Endothelial cell of umbilical vein (primary cell): ENCODE measurements around the gene BMPER. TPM values are rescaled to one million over a fixed set of nuclear protein-coding genes. Genes with fewer than 3 reads are reported as not detected.

Source experiments
- Bru-seq: library from RNA; stranded (reverse); fragments of 400-500 nt; gene quantifications from one replicate; lab custom pipeline; 2021; lab: Mats Ljungman, UMichigan
- BruChase-seq, 2 experiments: library from RNA; stranded (reverse); fragments of 400-500 nt; gene quantifications; one replicate each; lab custom pipeline; 2021; lab: Mats Ljungman, UMichigan
- BruUV-seq: library from RNA; stranded (reverse); fragments of 400-500 nt; replicated peaks from 2 replicates; lab custom pipeline; 2021; lab: Mats Ljungman, UMichigan
- CTCF ChIA-PET: fragments of 300-600, 350-600 bp; sonication (Branson Sonifier 250); formaldehyde crosslinking; loops from one replicate; lab custom pipeline; 2021; ENCODE audit warnings: antibody characterized with exemption, inconsistent platforms; lab: Charles Lee
- POLR2A ChIA-PET: fragments of 300-600, 350-600 bp; sonication (Branson Sonifier 250); formaldehyde crosslinking; loops from one replicate; lab custom pipeline; 2021; ENCODE audit warnings: antibody characterized with exemption, inconsistent platforms; lab: Charles Lee
- DNase-seq: peaks from one replicate; pipeline ENCODE4 v3.0.0-alpha.2; 2011; ENCODE audit warnings: low read depth, low spot score
- FAIRE-seq: peaks from 2 replicates; lab custom pipeline; 2011; peaks lifted over from hg19 to GRCh38; lab: Jason Lieb, UNC
- H2AFZ ChIP-seq: 2 replicates; pipeline ENCODE4 v1.6.0; 2012; ENCODE audit warnings: low read depth, low read length, control low read depth, inconsistent platforms
- H3K27ac ChIP-seq: 2 replicates; pipeline ENCODE4 v1.5.1; 2011; ENCODE audit warnings: low read depth, mild to moderate bottlenecking, control low read depth, low read length, moderate library complexity; ENCODE audit not compliant: insufficient read depth
- H3K27me3 ChIP-seq, 2 experiments: 2 replicates each; pipeline versions ENCODE4 v1.6.0 to v1.6.1; 2011; ENCODE audit warnings: low read length in 2 of 2, mixed read lengths in 1 of 2; ENCODE audit not compliant: control insufficient read depth in 2 of 2, insufficient read depth in 2 of 2
- H3K36me3 ChIP-seq, 2 experiments: 2 replicates in 1 of 2; 3 replicates in 1 of 2; pipeline ENCODE4 v1.5.1; 2011; ENCODE audit warnings: low read length in 2 of 2, mild to moderate bottlenecking in 1 of 2, moderate library complexity in 1 of 2; ENCODE audit not compliant: control insufficient read depth in 2 of 2, insufficient read depth in 2 of 2; ENCODE audit errors: extremely low read depth in 1 of 2
- H3K4me1 ChIP-seq: 3 replicates; pipeline ENCODE4 v1.5.1; 2011; ENCODE audit warnings: mild to moderate bottlenecking, low read length; ENCODE audit not compliant: control insufficient read depth, insufficient read depth; ENCODE audit errors: extremely low read depth
- H3K4me2 ChIP-seq: 2 replicates; pipeline ENCODE4 v1.6.1; 2011; ENCODE audit warnings: low read length, control low read depth, mixed read lengths; ENCODE audit not compliant: insufficient read depth
- H3K4me3 ChIP-seq, 3 experiments: fragments of 200-600 bp in 1 of 3; sonication (generic), shearing (Covaris generic) in 1 of 3; replicated peaks in 1 of 3; 2 replicates each; pipeline ENCODE4 v1.5.1; 2011 to 2016; ENCODE audit warnings: control low read depth in 3 of 3, low read length in 3 of 3, mild to moderate bottlenecking in 2 of 3, inconsistent platforms in 1 of 3, low read depth in 1 of 3, moderate library complexity in 1 of 3; ENCODE audit not compliant: insufficient read depth in 1 of 3
- H3K79me2 ChIP-seq: 2 replicates; pipeline ENCODE4 v1.6.0; 2012; ENCODE audit warnings: low read length, inconsistent platforms; ENCODE audit not compliant: control insufficient read depth, insufficient read depth
- H3K9ac ChIP-seq: replicated peaks from 2 replicates; pipeline ENCODE3; 2011; ENCODE audit warnings: low read length, control low read depth; ENCODE audit not compliant: insufficient read depth; ENCODE audit errors: extremely low read depth
- H3K9me1 ChIP-seq: replicated peaks from 3 replicates; pipeline ENCODE4 v1.6.0; 2011; ENCODE audit warnings: mild to moderate bottlenecking, low read length; ENCODE audit not compliant: control insufficient read depth, insufficient read depth; ENCODE audit errors: extremely low read depth
- H3K9me3 ChIP-seq: replicated peaks from 2 replicates; pipeline ENCODE4 v1.5.1; 2012; ENCODE audit warnings: low read length, inconsistent platforms; ENCODE audit not compliant: control insufficient read depth, insufficient read depth
- H4K20me1 ChIP-seq: replicated peaks from 2 replicates; pipeline ENCODE3; 2011; ENCODE audit warnings: mild to moderate bottlenecking, low read length; ENCODE audit not compliant: control insufficient read depth, insufficient read depth; ENCODE audit errors: extremely low read depth
- EZH2 ChIP-seq: IDR thresholded peaks from 2 replicates; pipeline ENCODE4 v1.6.1; 2012; ENCODE audit warnings: borderline replicate concordance, low read depth, mild to moderate bottlenecking, moderate library complexity, low read length, inconsistent platforms; ENCODE audit not compliant: severe bottlenecking
- FOS ChIP-seq: IDR thresholded peaks from 2 replicates; pipeline ENCODE4 v1.6.1; 2011; ENCODE audit warnings: mild to moderate bottlenecking, low read length, moderate library complexity, borderline replicate concordance; ENCODE audit not compliant: insufficient read depth
- GATA2 ChIP-seq: IDR thresholded peaks from 2 replicates; pipeline ENCODE4 v1.7.0; 2011; ENCODE audit warnings: low read depth, mild to moderate bottlenecking, moderate library complexity, mixed read lengths, low read length; ENCODE audit not compliant: insufficient read length, insufficient read depth
- JUN ChIP-seq: IDR thresholded peaks from 2 replicates; pipeline ENCODE4 v1.6.1; 2011; ENCODE audit warnings: borderline replicate concordance, low read depth; ENCODE audit not compliant: insufficient read length, insufficient read depth
- MAX ChIP-seq: IDR thresholded peaks from 2 replicates; pipeline ENCODE4 v1.6.1; 2011; ENCODE audit not compliant: insufficient read depth, insufficient read length
- MYC ChIP-seq: IDR thresholded peaks from one replicate; pipeline ENCODE4 v1.6.1; 2011; ENCODE audit warnings: mild to moderate bottlenecking, low read depth, low read length
- POLR2A ChIP-seq: IDR thresholded peaks from 2 replicates; pipeline ENCODE4 v1.6.1; 2012; ENCODE audit warnings: low read depth, mild to moderate bottlenecking, control low read depth, low read length
- POLR2AphosphoS5 ChIP-seq: IDR thresholded peaks from 2 replicates; pipeline ENCODE4 v1.6.1; 2012; ENCODE audit warnings: low read depth, mild to moderate bottlenecking, control low read depth, low read length, moderate library complexity; ENCODE audit not compliant: insufficient read depth
- dilution Hi-C: fragments of 300-500 bp; cut with MboI; formaldehyde crosslinking; loops from one replicate; pipeline ENCODE4 v1.15.0; 2019; ENCODE audit warnings: low sequenced_read_pairs; ENCODE audit not compliant: extremely low pct_ligation_motif_present
- intact Hi-C: fragments of 100-400 bp; cut with micrococcal nuclease; formaldehyde crosslinking; loops from one replicate; pipeline ENCODE4 v1.10.0; 2022
- long read RNA-seq: library from polyadenylated mRNA; stranded (forward); transcript quantifications from one replicate; pipeline ENCODE4 v2.0.0, GENCODE V29; 2021
- polyA minus RNA-seq, 3 experiments: library from RNA; depleted of rRNA, polyadenylated mRNA; stranded (reverse); fragments of >200 nt; gene quantifications; 1 replicate in 1 of 3; 2 replicates in 2 of 3; pipeline ENCODE4 v1.2.3, GENCODE V29; 2011
- polyA plus RNA-seq, 4 experiments: library from polyadenylated mRNA; depleted of rRNA in 3 of 4; stranded (reverse) in 3 of 4; unstranded in 1 of 4; fragments of >200 nt; gene quantifications; 2 replicates each; pipeline versions ENCODE4 v1.2.1 to v1.2.3, GENCODE V29; 2011 to 2012; ENCODE audit warnings: missing spikeins in 1 of 4
- total RNA-seq: library from RNA; stranded (reverse); gene quantifications from 2 replicates; pipeline ENCODE4 v1.2.3, GENCODE V29; 2021
- TF ChIP-seq, protein P1 (sequence below), 2 donors: IDR thresholded peaks; 1 replicate in 1 of 2; 2 replicates in 1 of 2; pipeline ENCODE4 v1.5.1; 2011; ENCODE audit warnings: low read length in 2 of 2, mild to moderate bottlenecking in 2 of 2, moderate library complexity in 2 of 2, control low read depth in 1 of 2, inconsistent platforms in 1 of 2, low read depth in 1 of 2; ENCODE audit not compliant: insufficient read depth in 1 of 2; ENCODE audit errors: extremely low read depth in 1 of 2

The BMPER gene
- total RNA-seq (0.13 and 0.32 TPM in 2 replicates), polyA plus RNA-seq (0.10 TPM in 2 replicates), polyA minus RNA-seq (0.04 and 1.1 TPM in 2 replicates), Bru-seq, nascent RNA (percentile 18 among the genes with signal in this experiment), BruChase-seq, experiment 1, labeled RNA remaining after a 6-hour chase (percentile 19 among the genes with signal in this experiment), BruChase-seq, experiment 2, labeled RNA remaining after a 2-hour chase (percentile 19 among the genes with signal in this experiment)
- 0.10 and 0.15 TPM in 2 replicates for polyA plus RNA-seq (2011; cell fraction: cytosol; rRNA removed)
- polyA plus RNA-seq (2011; cell fraction: nucleus; rRNA removed): 0.26 and 0.41 TPM in 2 replicates
- 0.24 and 0.59 TPM in 2 replicates for polyA plus RNA-seq (2012)
- polyA minus RNA-seq (2011; cell fraction: cytosol; rRNA and poly(A)+ RNA removed): not detected
- 0.34 and 0.38 TPM in 2 replicates for polyA minus RNA-seq (2011; cell fraction: nucleus; rRNA and poly(A)+ RNA removed)
- long read RNA-seq: 0 reads

GRCh38 chr7:33905389-33906032, at the start of gene BMPER:
Gene BMPER, plus strand, starts transcription at chr7:33905539. Its CDS starts 75 bp downstream, at chr7:33905614.
- BruUV-seq: no TSS peak
- Histone ChIP-seq H3K4me2 (peak within 1 kb of the TSS; percentile 82), H3K4me3 (peak within 1 kb of the TSS; percentile 49 to 71 (median 69)), H2AFZ (peak within 1 kb of the TSS; percentile 95), H3K9me1 (no peaks in the 10 kb centered on the region), H3K9ac (peak within 1 kb of the TSS; percentile 29), H3K9me3 (no peaks in the 10 kb centered on the region), H3K79me2 (no peaks in the 10 kb centered on the region), H3K4me1 (peaks cover 11% of the 10 kb centered on the region), H3K27me3 (peaks cover 15 to 36% of the 10 kb centered on the region in 2 experiments), H4K20me1 (no peaks in the 10 kb centered on the region), H3K27ac (no peak within 1 kb of the TSS), H3K36me3 (no peaks in the 10 kb centered on the region)
- dilution Hi-C loops (no loop called here), intact Hi-C loops (loop anchor here (2.0 kb wide), 2 partner anchors 149 to 189 kb away; no protein-coding TSS in a partner anchor)
- FAIRE-seq (peak; percentile 8), DNase-seq (no peak)
- ChIA-PET CTCF (interaction anchor here (0.6 to 3.2 kb wide), 13 partner anchors 8 to 662 kb away, joined by 3 to 42 read pairs (median 4); no protein-coding TSS in a partner anchor), POLR2A (interaction anchor here (0.7 kb wide), 1 partner anchor 21 kb away, joined by 6 read pairs; no protein-coding TSS in a partner anchor)
- TF ChIP-seq EZH2 (peak; percentile 54), GATA2 (no peak)

DNA sequence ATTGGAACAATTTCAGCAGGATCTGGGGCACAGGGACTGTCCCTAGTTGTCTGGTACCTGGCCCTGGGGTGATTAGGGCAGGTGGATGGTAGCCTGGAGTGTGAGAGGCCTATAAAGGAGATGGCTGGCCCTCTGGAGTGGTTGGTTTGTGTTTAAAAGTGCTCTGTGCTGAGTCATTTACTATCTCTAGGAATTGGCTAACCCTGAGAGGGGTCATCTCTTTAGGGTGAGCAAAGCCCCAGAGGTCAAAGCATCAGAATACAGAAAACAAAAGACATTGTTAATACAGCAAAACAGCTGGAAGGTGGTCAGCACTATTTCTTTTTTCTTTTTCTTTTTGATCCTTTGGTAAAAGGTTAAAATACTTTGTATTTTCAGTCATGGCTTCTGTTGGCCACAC, 43.4 kb upstream of the BMPER start:
- H3K79me2 ChIP-seq: no peaks in the 10 kb centered on the region
- POLR2A ChIA-PET: no interaction called here

More for the DNA sequence above, 43.4 kb upstream of the BMPER start:
- TF ChIP-seq POLR2AphosphoS5 (no peak), POLR2A (no peak), GATA2 (no peak), MAX (no peak), MYC (no peak), JUN (no peak), FOS (no peak), EZH2 (no peak)
- TF ChIP-seq, protein P1, sequence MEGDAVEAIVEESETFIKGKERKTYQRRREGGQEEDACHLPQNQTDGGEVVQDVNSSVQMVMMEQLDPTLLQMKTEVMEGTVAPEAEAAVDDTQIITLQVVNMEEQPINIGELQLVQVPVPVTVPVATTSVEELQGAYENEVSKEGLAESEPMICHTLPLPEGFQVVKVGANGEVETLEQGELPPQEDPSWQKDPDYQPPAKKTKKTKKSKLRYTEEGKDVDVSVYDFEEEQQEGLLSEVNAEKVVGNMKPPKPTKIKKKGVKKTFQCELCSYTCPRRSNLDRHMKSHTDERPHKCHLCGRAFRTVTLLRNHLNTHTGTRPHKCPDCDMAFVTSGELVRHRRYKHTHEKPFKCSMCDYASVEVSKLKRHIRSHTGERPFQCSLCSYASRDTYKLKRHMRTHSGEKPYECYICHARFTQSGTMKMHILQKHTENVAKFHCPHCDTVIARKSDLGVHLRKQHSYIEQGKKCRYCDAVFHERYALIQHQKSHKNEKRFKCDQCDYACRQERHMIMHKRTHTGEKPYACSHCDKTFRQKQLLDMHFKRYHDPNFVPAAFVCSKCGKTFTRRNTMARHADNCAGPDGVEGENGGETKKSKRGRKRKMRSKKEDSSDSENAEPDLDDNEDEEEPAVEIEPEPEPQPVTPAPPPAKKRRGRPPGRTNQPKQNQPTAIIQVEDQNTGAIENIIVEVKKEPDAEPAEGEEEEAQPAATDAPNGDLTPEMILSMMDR (IDR thresholded peaks at IDR 0.05; ENCODE audit: extremely low read depth in 1 of 2, insufficient read depth in 1 of 2, low read depth in 1 of 2, low read length in 2 of 2): no peak
- H2AFZ ChIP-seq: no peak overlapping the region
- no peaks in the 10 kb centered on the region for H4K20me1 ChIP-seq
- no peak overlapping the region for H3K27ac ChIP-seq
- no peak overlapping the region for H3K9ac ChIP-seq
- peaks cover 0 to 2% of the 10 kb centered on the region in 2 experiments for H3K27me3 ChIP-seq
- no peaks in the 10 kb centered on the region for H3K4me1 ChIP-seq
- H3K4me3 ChIP-seq: no peak overlapping the region
- H3K36me3 ChIP-seq: no peaks in the 10 kb centered on the region
- H3K9me1 ChIP-seq: no peaks in the 10 kb centered on the region
- no peak for FAIRE-seq
- intact Hi-C loops (no loop called here), dilution Hi-C loops (no loop called here)
- no peak overlapping the region for H3K4me2 ChIP-seq
- BruUV-seq: no TSS peak
- DNase-seq: no peak
- H3K9me3 ChIP-seq: no peaks in the 10 kb centered on the region
- CTCF ChIA-PET: interaction anchor here (0.9 kb wide), 1 partner anchor 71 kb away, joined by 4 read pairs; no protein-coding TSS in a partner anchor
